ENCODE results near the gene UPP1.

Gene UPP1

DNA sequence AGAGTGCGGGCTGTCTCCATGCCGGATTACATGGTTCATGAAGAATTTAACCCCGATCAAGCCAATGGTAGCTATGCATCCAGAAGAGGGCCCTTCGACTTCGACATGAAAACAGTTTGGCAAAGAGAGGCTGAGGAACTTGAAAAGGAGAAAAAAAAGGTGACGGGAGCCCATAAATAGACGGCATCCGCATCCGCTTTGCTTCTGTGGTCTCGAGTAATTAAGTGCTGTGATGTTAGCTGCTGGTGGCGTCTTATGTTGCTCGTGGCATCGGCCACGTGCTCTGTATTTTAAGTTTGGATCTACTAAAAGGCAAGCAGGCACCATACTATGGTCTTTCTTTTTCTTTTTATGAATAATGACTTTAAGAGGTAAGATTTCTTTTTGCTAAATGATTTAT is 42.6 kb upstream of the UPP1 start:
- H3K4me3 ChIP-seq (ENCODE audit: low read depth, low read length), result no peak overlapping the region
- no peak for TF ChIP-seq CTCF (IDR thresholded peaks at IDR 0.05; ENCODE audit: low read depth, low read length)

DNA sequence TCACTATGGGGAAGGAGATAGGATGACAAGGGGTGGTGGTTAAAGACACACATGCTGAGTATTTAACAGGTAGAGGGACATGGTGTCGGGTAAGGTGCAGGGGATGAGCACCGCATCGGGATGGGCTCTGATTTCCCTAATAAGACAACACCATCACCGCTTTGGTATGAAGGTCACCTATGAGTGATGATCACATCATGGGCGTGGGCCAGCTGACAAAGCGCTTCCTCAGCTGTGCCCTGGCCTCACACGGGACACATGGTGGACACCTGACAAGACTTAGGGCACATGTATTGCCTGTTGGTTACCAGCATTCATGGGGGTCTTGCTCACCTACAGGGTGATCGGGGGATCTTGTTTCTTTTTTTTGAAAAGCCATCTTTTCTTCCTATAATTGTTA is 41.0 kb upstream of the UPP1 start:
- no peak overlapping the region for H3K4me3 ChIP-seq (ENCODE audit: low read depth, low read length)

DNA sequence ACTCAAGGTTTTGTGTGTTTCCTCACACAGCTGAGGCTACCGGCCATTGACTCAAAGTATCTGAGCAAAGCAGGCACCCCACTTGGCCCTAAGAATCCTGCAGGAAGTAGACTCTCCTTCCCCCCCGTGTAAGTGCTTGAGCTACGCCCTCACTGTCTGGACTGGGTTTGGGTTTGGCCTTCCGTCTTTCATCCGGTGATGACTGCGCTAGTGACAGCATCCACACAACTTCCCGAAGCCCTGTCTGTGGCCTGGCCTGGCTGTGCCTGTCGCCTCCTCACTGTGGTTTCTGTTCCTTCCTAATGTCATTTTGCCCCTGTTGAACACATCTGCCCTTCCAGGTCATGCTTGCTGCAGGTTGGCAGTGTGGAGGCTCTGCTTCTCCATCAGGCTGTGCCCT is 39.2 kb upstream of the UPP1 start:
- TF ChIP-seq CTCF (IDR thresholded peaks at IDR 0.05; ENCODE audit: low read depth, low read length), result no peak
- H3K4me3 ChIP-seq (ENCODE audit: low read depth, low read length), result no peak overlapping the region

More for the DNA sequence above, 41.0 kb upstream of the UPP1 start:
- TF ChIP-seq CTCF (IDR thresholded peaks at IDR 0.05; ENCODE audit: low read depth, low read length), result no peak

DNA sequence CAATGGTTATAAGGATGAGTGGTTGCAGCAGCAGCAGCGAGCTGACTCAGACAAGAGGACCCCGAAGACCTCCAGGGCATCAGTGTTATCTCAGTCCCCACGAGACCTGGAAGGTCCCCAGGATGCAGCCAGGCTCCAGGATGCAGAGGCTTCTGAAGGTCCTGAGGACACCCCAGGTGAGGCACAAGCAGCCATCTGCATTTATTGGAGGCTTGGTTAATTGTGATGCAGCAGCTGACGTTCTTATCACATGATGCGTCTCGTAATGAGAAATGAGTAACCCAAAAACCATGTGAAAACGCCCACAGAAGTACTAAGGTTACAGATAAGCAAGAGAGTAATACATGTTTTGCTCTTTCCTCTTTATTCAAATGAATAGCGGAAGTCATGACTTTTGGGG is 36.3 kb upstream of the UPP1 start:
- H3K4me3 ChIP-seq (ENCODE audit: low read depth, low read length), result no peak overlapping the region

DNA sequence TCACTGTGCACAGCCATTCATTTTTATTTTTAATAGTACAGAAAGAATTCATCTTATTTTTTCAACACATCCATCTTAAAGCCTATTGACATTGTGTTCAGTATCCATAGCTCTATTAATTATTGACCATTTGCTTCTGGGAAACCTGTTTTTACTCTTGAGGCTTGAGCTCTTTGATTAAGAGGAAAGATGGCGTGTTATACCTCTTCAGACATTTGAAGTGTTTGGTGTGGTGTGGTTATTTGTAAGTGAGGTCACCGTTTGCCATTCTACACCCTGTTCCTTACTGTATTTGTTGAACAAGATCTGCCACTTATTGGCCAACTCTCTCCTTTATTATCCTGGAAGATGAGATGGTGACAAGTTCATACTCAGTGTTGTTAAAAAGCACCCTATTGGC is 35.3 kb upstream of the UPP1 start:
- TF ChIP-seq CTCF (IDR thresholded peaks at IDR 0.05; ENCODE audit: low read depth, low read length), result no peak
- no peak overlapping the region for H3K4me3 ChIP-seq (ENCODE audit: low read depth, low read length)

More for the DNA sequence above, 36.3 kb upstream of the UPP1 start:
- TF ChIP-seq CTCF (IDR thresholded peaks at IDR 0.05; ENCODE audit: low read depth, low read length), result no peak

- TF ChIP-seq CTCF (IDR thresholded peaks at IDR 0.05; ENCODE audit: low read depth, low read length), result no peak
- no peak overlapping the region for H3K4me3 ChIP-seq (ENCODE audit: low read depth, low read length)
Observed at GRCh38 chr7:48058990-48059389, 30.1 kb upstream of the UPP1 start.

- no peak overlapping the region for H3K4me3 ChIP-seq (ENCODE audit: low read depth, low read length)
- TF ChIP-seq CTCF (IDR thresholded peaks at IDR 0.05; ENCODE audit: low read depth, low read length), result no peak
Observed at GRCh38 chr7:48059706-48060105, 29.4 kb upstream of the UPP1 start.

Data from WI38 (cell line).